AG09309 (cell line): ENCODE measurements around the gene PGGHG.

Source experiments
- DNase-seq: peaks from one replicate; pipeline ENCODE4 v3.0.0-alpha.2; 2010; ENCODE audit warnings: low read depth
- H3K4me3 ChIP-seq: 2 replicates; pipeline ENCODE4 v1.5.1; 2011; ENCODE audit warnings: mild to moderate bottlenecking, low read depth, low read length, moderate library complexity; ENCODE audit not compliant: control insufficient read depth
- CTCF ChIP-seq: IDR thresholded peaks from 2 replicates; pipeline ENCODE4 v1.5.1; 2011; ENCODE audit warnings: mild to moderate bottlenecking, low read depth, low read length, inconsistent platforms; ENCODE audit not compliant: insufficient read depth, control insufficient read depth; ENCODE audit errors: missing control alignments

The PGGHG gene

GRCh38 chr11:250740-251299 lies 38.1 kb upstream of the PGGHG start:
- peak; percentile 71 for TF ChIP-seq CTCF
- H3K4me3 ChIP-seq: no peak overlapping the region
- DNase-seq: no peak

- no peak overlapping the region for H3K4me3 ChIP-seq
- TF ChIP-seq CTCF: no peak
- DNase-seq: no peak
Observed at GRCh38 chr11:251550-251949, 37.4 kb upstream of the PGGHG start.

GRCh38 chr11:252666-253065 lies 36.3 kb upstream of the PGGHG start:
- no peak for DNase-seq
- no peak overlapping the region for H3K4me3 ChIP-seq
- TF ChIP-seq CTCF: no peak

GRCh38 chr11:253160-253885 lies 35.6 kb upstream of the PGGHG start:
- no peak overlapping the region for H3K4me3 ChIP-seq
- no peak for DNase-seq
- no peak for TF ChIP-seq CTCF

- no peak overlapping the region for H3K4me3 ChIP-seq
- DNase-seq: no peak
- TF ChIP-seq CTCF: no peak
Observed at GRCh38 chr11:253886-254270, 35.0 kb upstream of the PGGHG start.

- H3K4me3 ChIP-seq: no peak overlapping the region
- no peak for DNase-seq
- no peak for TF ChIP-seq CTCF
Observed at GRCh38 chr11:255176-255575, 33.8 kb upstream of the PGGHG start.
